ENCODE data around the gene SMYD2.
"Not testable (repeated sequence)": the region's sequence is repeated elsewhere in the genome, so short reads cannot be mapped to it uniquely, and the experiment has no call there.

Gene SMYD2

DNA sequence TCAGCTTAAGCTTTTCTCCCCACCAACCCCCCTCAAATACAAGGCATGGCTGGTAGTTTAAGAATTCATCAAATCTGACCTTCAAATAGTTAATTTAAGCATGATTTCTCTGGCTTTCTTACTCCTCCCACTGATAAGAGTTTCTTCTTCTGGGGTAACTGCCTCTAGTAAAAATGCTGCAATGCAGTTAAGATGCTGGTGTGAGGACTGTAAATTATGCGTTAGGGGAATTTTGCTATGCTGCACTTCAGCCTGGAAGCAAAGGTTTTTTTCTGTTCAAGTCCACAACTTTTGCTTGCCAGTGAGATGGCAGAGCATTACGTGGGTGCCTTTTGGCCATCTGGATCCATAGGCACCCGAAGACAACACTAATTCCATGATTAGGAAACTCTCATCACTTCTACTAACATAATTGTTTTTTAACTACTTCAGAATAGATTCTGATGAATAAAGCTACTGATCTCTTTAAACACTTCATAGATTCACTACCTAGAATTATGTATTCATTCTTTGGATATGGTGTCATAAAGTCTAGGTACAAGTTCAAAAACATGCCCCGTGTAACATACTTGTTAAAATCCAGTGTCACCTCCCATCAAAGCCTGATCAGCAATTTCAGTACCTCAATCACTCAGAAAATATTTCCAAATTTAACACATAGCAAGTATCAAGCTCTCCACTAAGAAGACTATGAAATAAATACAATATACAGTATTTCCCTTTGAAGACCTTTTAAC, 8.8 kb upstream of the SMYD2 start:
- DNase-seq, result no peak

DNA sequence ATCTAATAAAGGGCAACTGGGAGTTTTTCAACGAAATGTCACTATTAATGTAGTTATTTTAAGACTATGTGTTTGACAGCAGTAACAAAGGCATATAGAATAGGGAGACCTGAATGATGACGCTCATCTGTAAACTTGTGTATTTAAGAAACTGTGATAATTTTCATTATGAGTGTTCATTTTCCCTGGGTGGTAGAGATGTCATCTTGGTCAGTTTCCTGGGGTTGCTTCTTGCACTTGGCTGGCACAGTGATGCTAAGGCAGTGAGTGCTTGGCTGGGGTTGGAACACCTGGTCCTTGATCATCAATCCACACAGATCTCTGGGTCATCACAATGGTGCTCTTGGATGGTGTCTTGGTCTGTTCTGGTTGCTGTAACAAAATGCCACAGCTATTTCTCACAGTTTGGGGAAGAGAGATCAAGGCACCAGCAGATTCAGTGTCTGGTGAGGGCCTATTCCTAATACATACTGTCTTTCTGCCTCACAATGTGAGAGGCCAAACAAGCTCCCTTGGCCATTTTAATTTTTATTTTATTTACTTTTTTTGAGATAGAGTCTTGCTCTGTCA, 7.9 kb upstream of the SMYD2 start:
- no peak for DNase-seq

- DNase-seq, result not testable (repeated sequence)
These were observed 5.3 kb upstream of the SMYD2 start for GRCh38 chr1:214275700-214276099.

DNA sequence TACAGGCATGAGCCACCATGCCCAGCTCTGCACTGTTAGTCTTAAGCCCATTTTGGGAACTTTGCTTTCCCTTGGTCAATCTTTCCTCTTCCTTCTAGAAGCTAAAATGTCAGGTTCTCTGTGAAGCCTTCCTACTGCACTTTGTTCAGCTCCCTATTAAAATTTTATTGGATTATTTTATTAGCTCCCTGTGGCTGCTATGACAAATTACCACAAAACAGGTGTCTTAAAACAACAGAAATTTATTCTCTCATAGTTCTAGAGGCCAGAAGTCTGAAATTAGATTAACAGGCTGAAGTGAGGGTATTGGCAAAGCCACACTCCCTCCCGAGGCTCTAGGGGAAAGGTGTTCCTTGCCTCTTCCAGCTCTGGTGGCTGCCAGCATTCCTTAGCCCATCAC, 4.2 kb upstream of the SMYD2 start:
- no peak for DNase-seq

DNA sequence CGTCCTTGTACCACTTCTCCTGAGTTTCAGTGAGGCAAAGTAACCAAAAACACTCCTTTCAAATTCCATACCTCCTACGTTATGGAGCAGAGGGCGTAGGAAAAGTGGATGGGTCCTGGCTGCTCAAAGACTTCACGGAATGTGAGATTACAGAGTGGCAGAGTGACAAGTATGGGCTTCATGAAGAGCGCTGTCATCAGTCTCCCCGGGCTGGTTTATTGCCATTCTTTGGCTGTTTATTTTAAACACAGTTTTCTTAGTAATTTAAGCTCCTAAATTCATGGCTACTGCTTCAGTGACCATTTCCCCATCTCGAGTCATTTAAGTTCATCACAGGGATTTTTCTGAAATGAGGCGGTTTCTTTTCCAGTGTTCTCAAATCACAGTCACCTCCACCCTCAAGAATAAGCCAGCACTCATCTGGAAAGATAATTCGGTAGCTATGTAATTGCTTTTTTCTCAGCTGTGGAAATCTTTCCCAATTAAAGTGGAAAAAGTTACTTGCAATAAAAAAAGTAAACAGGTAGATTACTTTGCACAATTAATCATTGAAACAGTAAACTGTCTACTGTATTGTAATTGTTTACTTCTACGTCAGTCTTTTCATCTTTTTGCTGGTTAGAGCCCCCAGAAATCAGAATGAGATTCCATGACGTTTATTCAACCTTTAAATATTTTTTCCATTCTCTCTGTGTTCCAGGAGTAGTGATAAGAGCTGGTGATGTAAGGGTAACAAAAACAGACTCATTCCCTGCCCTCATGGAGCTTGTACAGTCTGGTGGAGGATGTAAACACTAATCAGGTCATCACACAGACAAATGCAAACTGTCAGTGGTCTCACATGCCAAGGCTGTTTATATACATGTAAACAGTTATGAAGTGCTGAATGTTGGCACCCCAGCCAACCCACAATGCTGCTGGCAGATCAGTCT, 3.0 kb upstream of the SMYD2 start:
- DNase-seq, result no peak

DNA sequence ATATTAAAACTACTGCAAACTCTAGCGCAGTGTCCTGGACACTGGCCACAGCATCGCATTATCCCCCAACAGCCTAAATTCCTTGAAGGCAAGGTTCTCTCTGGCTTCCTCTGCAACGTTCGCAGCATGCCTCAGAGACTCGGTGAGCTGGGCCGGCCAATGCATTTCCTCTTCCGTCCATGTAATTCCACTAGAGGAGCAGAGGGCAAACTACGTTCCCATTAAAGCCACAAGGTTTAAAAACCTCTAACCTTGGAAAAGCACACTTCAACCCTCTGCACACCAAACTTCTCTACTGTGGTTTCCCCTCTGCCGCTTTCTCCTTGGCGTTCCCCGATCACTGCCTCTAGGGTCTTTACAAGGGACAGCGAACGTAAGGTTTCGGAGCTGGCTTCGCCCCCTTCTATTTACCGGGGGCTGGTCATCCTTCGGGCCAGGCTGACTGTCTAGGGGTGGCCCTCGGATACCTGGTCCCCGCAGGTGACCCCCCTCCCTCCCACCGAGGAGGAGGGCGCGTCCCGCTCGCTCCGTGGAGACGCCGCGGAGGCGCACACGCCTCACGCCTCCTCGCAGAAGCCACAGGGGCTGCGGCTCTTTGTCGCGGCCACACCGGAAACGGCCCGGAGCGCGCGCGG, 456 bp upstream of the SMYD2 start:
- peak; percentile 21 for DNase-seq

- DNase-seq, result peak; percentile 41
These were observed 1.0 kb downstream of the SMYD2 start for GRCh38 chr1:214281720-214282629.

- DNase-seq, result no peak
These were observed 1.8 kb downstream of the SMYD2 start for GRCh38 chr1:214282630-214283242.

DNA sequence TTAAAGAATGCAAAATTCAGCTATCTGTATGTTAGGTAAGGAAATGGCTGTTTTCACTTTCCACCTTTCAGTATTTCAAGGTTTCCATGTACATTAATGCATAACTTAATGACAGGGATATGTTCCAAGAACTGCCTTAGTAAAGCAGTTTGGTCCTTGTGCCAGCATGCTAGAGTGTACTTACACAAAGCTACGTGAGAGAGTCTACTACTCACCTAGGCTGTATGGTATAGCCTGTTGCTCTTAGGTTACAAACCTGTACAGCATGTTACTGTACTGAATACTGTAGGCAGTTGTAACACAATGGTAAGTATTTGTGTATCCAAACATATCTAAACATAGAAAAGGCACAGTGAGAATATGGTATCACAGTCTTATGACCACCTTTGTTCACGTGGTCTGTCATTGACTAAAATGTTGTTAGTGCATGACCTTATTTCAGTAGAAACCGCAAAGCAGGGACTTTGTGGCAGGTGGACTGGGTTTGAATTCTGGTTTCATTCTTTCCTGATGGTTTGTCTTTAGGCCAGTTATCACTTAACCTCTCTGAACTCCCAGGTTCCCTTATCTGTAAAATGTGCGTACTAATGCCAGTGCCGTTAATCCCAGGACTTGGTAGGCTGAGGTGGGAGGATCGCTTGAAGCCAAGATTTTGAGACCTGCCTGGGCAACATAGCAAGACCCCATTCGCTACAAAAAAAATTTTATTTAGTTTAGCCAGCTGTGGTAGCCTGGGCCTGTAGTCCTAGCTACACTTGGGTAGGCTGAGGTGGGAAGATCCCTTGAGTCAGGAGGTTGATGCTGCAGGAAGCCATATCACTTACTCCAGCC, 4.9 kb downstream of the SMYD2 start:
- no peak for DNase-seq

DNA sequence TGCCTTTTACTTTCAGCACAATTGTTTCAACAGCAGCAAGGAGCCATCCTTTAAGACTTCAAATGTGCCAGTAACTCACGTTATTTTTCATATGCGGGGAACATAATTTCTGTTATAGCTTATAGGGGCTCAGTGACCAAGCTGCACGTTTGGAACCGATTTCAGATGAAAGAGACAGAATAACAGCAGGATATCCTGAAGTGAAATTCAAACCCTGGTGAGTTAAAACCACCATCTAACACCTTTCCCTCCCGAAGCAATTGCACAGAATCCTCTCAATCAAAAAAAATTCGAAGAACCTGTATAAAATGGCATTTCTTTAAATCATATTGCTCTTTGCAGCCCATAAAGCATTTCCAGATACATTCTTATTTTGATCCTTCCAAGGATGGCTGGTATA, 6.9 kb downstream of the SMYD2 start:
- DNase-seq, result no peak

- DNase-seq, result no peak
These were observed 8.8 kb downstream of the SMYD2 start for GRCh38 chr1:214289574-214290272.

- DNase-seq, result peak; percentile 8
These were observed 9.6 kb downstream of the SMYD2 start for GRCh38 chr1:214290424-214291037.

DNA sequence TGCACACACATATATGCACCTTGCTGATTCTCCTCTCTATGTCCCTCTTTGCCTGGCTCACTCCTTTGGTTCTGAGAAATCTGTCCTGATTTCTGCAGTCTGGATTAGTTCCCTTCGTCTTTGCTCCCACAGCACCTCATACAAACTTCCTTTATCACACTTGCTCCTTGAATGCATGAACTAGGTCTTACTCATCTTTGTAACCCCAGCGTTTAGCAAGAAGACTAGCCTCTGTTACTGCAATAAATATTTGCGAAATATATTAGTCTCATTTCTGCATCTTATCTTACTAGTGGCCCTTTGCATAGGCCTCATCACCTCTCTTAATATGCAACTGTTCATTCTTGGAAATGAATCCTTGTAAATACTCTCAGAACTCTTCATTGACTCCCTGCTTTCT, 11.4 kb downstream of the SMYD2 start:
- no peak for DNase-seq

GRCh38 chr1:214295934-214296333, 15.0 kb downstream of the SMYD2 start:
- DNase-seq, result no peak

- no peak for DNase-seq
These were observed 16.1 kb downstream of the SMYD2 start for GRCh38 chr1:214296860-214297745.

- DNase-seq, result no peak
These were observed 19.3 kb downstream of the SMYD2 start for GRCh38 chr1:214300149-214300780.

GRCh38 chr1:214301526-214301925, 20.6 kb downstream of the SMYD2 start:
- no peak for DNase-seq

All from DMS79 (cell line).